ENCODE results near the gene COL27A1.

Gene COL27A1

DNA sequence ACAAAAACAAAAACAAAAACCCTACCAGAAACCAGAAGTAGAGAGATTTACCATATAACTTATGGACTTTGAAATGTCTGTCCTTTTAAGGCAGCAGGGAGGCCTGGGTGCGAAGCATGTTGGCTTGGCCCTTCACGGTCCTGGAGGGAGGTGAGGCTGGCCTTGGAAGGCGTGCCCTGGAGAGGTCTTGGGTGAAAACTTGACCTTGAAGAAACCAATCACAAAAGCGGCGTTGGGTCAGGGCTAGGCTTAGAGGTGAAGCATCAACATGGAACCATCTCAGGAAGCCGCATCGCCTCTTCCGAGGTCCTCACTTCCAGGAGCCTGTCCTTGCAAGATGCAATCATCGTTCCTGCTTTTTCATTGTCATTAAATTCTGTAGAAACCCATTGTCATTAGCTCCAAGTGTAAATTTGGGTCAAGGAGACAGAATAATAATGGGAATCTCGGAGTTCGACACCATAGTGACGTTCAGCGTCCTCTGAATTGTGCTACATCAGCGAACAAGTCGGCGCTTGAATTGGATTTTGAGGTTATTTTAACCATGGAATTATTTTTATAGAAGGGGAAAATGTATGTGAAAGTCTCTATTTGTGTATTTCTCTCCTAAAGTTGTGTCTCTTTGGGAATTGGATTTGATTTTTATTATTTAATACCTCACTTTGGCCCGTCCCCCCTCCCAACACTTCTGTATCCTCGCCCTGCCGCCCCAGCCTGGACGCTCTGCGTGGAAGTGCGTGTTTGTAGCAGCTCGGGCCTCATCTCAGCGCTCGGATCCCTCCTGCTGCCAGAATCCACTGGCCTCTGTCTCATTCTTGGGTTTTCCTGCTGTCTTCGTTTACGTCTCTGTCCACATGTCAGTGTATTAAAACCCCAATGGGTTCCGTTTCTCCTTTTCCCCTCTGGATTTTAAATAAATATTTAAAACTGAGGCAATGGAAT lies 156.5 kb downstream of the COL27A1 start:
- Histone ChIP-seq H3K27ac (no peak overlapping the region), H3K4me3 (ENCODE audit: low read depth in 1 of 2, low read length in 1 of 2) (no peak overlapping the region), H3K4me1 (ENCODE audit: control insufficient read depth in 1 of 2, insufficient read depth in 1 of 2, low read depth in 1 of 2, low read length in 1 of 2) (peaks cover 27% of the 10 kb centered on the region in 2 experiments), H3K27me3 (no peaks in the 10 kb centered on the region), H3K9me3 (no peaks in the 10 kb centered on the region), H3K36me3 (no peaks in the 10 kb centered on the region)
- TF ChIP-seq, protein P1, sequence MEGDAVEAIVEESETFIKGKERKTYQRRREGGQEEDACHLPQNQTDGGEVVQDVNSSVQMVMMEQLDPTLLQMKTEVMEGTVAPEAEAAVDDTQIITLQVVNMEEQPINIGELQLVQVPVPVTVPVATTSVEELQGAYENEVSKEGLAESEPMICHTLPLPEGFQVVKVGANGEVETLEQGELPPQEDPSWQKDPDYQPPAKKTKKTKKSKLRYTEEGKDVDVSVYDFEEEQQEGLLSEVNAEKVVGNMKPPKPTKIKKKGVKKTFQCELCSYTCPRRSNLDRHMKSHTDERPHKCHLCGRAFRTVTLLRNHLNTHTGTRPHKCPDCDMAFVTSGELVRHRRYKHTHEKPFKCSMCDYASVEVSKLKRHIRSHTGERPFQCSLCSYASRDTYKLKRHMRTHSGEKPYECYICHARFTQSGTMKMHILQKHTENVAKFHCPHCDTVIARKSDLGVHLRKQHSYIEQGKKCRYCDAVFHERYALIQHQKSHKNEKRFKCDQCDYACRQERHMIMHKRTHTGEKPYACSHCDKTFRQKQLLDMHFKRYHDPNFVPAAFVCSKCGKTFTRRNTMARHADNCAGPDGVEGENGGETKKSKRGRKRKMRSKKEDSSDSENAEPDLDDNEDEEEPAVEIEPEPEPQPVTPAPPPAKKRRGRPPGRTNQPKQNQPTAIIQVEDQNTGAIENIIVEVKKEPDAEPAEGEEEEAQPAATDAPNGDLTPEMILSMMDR (IDR thresholded peaks at IDR 0.05) = no peak

DNA sequence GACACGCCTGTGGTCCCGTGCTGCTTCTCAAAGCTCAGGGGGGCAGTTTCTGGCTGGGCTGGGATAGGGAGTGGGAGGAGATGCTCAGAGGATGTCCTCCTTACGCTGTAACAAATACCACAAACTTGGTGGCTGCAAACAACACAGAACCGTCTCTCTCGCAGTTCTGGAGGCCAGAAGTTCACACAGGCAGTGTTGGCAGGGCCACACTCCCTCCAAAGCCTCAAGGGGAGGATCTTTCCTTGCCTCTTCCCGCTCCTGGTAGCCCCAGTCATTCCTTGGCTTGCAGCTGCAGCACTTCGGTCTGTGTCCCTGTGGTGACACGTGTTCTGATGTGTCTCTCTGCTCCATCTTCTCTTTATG lies 157.2 kb downstream of the COL27A1 start:
- Histone ChIP-seq H3K4me1 (ENCODE audit: control insufficient read depth in 1 of 2, insufficient read depth in 1 of 2, low read depth in 1 of 2, low read length in 1 of 2) (peaks cover 33 to 34% of the 10 kb centered on the region in 2 experiments), H3K36me3 (no peaks in the 10 kb centered on the region), H3K9me3 (no peaks in the 10 kb centered on the region), H3K27me3 (no peaks in the 10 kb centered on the region), H3K4me3 (ENCODE audit: low read depth in 1 of 2, low read length in 1 of 2) (no peak overlapping the region), H3K27ac (no peak overlapping the region)
- TF ChIP-seq, protein P1 (IDR thresholded peaks at IDR 0.05) = no peak

DNA sequence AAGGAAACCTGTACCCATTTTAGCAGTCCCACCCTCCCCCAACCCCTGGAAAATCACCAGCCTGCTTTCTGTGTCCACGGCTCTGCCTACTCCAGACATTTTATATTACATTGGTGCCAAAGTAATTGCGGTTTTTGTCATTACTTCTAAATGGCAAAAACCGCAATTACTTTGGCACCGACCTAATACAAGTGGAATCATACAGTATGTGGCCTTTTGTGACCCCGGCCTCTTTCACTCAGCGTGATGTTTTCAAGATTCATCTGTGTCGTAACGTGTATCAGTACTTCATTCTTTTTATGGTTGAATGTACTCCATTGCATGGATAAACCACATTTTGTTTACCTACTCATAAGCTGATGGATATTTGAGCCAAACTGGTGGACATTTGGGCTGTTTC lies 157.8 kb downstream of the COL27A1 start:
- H3K27me3 ChIP-seq = no peaks in the 10 kb centered on the region
- H3K36me3 ChIP-seq = no peaks in the 10 kb centered on the region
- TF ChIP-seq, protein P1 (IDR thresholded peaks at IDR 0.05) = no peak
- H3K27ac ChIP-seq = no peak overlapping the region
- H3K9me3 ChIP-seq = no peaks in the 10 kb centered on the region
- H3K4me3 ChIP-seq (ENCODE audit: low read depth in 1 of 2, low read length in 1 of 2) = no peak overlapping the region
- peaks cover 40 to 41% of the 10 kb centered on the region in 2 experiments for H3K4me1 ChIP-seq (ENCODE audit: control insufficient read depth in 1 of 2, insufficient read depth in 1 of 2, low read depth in 1 of 2, low read length in 1 of 2)

DNA sequence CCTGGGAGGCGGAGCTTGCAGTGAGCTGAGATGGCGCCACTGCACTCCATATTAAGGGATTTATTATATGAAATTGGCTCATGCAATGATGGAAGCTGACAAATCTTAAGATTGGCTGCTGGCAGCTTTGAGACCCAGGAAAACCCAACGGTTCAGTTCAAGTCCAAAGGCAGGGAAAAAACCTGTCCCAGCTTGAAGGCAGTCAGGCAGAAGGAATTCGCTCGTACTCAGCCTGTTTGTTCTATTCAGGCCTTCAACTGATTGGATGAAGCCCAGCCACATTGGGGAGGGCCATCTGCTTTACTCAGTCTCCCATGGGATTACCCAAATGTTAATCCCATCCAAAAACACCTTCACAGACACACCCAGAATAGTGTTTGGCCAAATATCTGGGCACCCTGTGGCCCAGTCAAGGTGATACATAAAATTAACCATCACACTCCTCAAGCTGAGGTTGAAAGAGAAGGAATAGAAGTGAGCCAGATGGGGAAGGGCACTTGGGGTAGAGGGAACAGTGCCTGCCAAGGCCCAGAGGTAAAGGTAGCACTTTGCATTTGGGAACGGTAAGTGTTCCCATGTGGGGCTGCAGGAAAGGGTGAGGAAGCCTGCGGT lies 159.0 kb downstream of the COL27A1 start:
- no peaks in the 10 kb centered on the region for H3K36me3 ChIP-seq
- H3K27me3 ChIP-seq = no peaks in the 10 kb centered on the region
- H3K4me3 ChIP-seq (ENCODE audit: low read depth in 1 of 2, low read length in 1 of 2) = no peak overlapping the region
- peak overlapping the region; percentile 92 for H3K27ac ChIP-seq
- H3K4me1 ChIP-seq (ENCODE audit: control insufficient read depth in 1 of 2, insufficient read depth in 1 of 2, low read depth in 1 of 2, low read length in 1 of 2) = peaks cover 52% of the 10 kb centered on the region in 2 experiments
- H3K9me3 ChIP-seq = no peaks in the 10 kb centered on the region
- TF ChIP-seq, protein P1 (IDR thresholded peaks at IDR 0.05) = no peak

GRCh38 chr9:114314881-114315722 lies 159.8 kb downstream of the COL27A1 start:
- Histone ChIP-seq H3K27me3 (no peaks in the 10 kb centered on the region), H3K9me3 (no peaks in the 10 kb centered on the region), H3K27ac (peak overlapping the region; percentile 92), H3K4me3 (ENCODE audit: low read depth in 1 of 2, low read length in 1 of 2) (peak overlapping the region in 1 of 2 experiments; percentile 2), H3K36me3 (no peaks in the 10 kb centered on the region), H3K4me1 (ENCODE audit: control insufficient read depth in 1 of 2, insufficient read depth in 1 of 2, low read depth in 1 of 2, low read length in 1 of 2) (peaks cover 58 to 59% of the 10 kb centered on the region in 2 experiments)
- TF ChIP-seq, protein P1 (IDR thresholded peaks at IDR 0.05) = no peak

All from neutrophil (primary cell).